HG02571 (cell line): ENCODE measurements around the gene BCORL1.
A peak's percentile ranks its signal among the peaks of the same experiment; 100 is the strongest.

Source experiments
- ATAC-seq: cut with Tn5 transposase; IDR thresholded peaks from one replicate; pipeline ENCODE4 v1.9.1; 2021; ENCODE audit warnings: mild to moderate bottlenecking, moderate library complexity; ENCODE audit not compliant: unreplicated experiment

The BCORL1 gene

GRCh38 chrX:130091980-130092522 lies 109.6 kb downstream of the BCORL1 start:
- ATAC-seq: peak; percentile 98

DNA sequence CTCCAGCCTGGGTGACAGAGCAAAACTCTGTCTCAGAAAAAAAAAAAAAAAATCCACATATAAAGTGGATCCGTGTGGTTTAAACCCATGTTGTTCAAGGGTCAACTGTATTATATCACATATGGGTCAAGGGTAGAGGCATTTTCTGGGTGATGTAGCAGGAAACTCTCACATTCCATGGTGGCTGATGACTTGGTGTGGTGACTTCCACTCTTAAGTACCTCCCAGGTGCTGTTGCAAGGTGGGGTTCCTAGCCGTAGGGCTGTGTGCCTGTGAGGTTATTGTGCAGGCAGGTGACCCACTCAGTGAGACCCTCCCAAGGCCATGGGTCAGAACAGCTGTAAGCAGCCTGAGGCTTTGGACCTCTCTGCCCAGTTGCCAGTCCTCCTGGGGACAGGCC lies 110.8 kb downstream of the BCORL1 start:
- no peak for ATAC-seq

- ATAC-seq: no peak
Observed at GRCh38 chrX:130094696-130095095, 112.3 kb downstream of the BCORL1 start.

- no peak for ATAC-seq
Observed at GRCh38 chrX:130095249-130096030, 113.0 kb downstream of the BCORL1 start.

DNA sequence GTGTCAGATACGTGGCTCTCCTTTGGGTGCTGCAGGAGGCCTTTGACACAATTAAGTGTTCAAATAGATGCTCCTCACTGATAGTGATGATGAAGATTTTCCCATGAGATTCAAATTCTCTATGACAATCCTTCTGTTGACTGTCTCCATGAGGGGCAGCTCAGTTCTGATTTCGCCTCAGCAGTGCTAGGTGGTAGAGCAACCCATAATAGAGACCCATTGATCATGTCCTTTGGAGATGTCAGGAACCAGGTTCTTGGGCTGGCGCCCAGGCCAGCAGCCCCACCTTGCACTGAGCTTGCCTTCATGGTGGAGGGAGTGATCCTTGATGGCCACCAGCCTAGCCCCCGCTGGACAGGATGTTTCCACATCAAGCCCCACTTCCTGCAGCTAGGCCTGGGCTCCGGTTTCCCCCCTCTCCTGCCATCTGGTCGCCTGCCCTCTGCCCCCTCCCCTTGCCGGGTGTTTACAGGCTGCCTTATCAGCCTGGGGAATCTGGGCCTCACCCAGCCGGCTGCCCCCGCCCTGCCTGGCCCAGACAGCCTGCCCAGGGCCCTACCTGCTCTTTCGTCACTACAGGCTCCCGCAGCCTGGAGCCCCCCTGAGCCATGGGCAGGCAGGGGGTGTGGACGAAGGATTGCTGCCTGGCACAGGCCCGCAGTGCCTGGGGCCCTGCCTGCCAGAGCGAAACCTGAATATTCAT lies 115.2 kb downstream of the BCORL1 start:
- no peak for ATAC-seq

DNA sequence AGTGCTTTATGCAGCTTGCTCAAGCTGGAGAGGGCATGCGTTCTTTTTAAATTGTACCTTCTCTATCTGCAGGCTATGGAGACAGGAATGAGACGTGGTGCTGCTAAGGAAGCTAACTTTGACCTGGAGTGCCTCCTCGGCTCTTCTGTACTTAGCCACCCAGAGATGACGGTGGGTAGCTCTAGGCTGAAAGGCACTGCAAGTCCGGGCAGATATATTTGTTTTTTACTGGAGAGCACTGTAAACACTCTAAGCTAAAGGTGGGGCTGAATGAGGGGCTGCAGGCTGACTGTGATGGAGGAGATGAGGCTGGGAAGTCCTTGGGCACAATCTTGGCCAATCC lies 115.7 kb downstream of the BCORL1 start:
- ATAC-seq: no peak

DNA sequence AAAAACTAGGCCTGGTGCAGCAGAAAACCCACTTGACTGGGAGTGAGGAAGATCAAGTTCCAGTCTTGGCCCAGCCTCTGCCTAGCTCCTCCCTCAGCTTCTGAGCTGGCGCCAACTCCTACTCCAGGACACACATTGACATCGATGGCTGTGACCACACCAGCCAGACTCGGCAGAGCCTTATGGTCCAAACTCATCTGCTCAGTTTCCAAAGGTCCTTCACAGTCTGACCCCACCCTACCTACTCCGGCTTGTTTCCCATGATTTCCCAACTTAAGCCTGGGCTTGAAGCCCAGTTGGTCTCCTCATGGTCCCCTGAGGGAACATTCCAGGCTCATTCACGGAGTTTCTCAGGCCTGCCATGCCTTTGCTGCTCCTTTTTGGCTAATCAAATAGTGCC lies 117.7 kb downstream of the BCORL1 start:
- ATAC-seq: no peak

GRCh38 chrX:130103605-130104004 lies 121.2 kb downstream of the BCORL1 start:
- ATAC-seq: no peak

- no peak for ATAC-seq
Observed at GRCh38 chrX:130105244-130105643, 122.8 kb downstream of the BCORL1 start.

- ATAC-seq: no peak
Observed at GRCh38 chrX:130106071-130106470, 123.6 kb downstream of the BCORL1 start.
